Measurements from ENCODE around the gene HSD17B3. TPM values are rescaled to one million over a fixed set of nuclear protein-coding genes. Genes with fewer than 3 reads are reported as not detected.

The HSD17B3 gene
- total and polyA plus RNA-seq, 2 of the 13 experiments (the other 11 are each of a cell fraction or from before 2014, with no cell fraction given): 0.12 TPM; not detected in 1

DNA sequence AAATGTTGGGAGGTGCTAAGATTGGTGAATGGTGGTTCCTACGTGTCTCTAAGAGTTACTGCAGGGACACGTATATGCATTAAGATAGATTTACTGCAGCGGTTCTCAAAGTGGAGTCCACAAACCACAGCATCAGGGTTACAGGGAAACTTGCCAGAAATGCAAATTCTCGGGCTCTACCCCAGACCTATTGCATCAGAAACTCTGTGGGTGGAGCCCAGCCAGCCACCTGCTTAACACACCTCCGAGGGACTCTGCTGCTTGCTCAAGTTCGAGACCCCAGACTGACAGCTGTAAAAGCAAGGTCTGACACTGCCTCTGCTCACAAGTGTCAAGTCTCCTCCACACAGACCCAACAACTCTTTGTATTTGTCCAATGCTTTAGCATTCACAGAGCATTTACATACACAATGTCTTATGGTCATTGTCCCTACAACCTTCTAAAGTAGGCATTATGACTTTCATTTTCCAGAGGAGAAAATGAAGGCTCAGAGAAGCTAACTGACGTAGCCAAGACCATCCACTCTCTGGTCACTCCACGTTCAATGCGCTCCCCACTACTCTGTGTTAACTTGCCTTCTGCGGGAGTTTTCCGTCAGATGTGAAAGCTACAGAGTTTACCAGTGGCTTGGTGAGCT lies 48.8 kb downstream of the HSD17B3 start:
- Histone ChIP-seq H3K27ac (ENCODE audit: extremely low read length, insufficient read depth, low read length) (no peak overlapping the region), H3K27me3 (ENCODE audit: control insufficient read depth in 1 of 2, insufficient read depth in 2 of 2, low read length in 2 of 2) (no peaks in the 10 kb centered on the region), H3K9ac (ENCODE audit: insufficient read depth, low read depth, low read length) (no peak overlapping the region), H3K4me1 (ENCODE audit: insufficient read depth, low read length) (no peaks in the 10 kb centered on the region), H4K20me1 (ENCODE audit: insufficient read depth, low read length) (no peaks in the 10 kb centered on the region), H3K4me3 (replicated peaks in 1 of 3; ENCODE audit: insufficient read depth in 1 of 3, low read depth in 2 of 3, low read length in 3 of 3) (no peak overlapping the region), H3K9me3 (ENCODE audit: low read length) (no peaks in the 10 kb centered on the region), H2AFZ (ENCODE audit: low read length) (no peak overlapping the region), H3K36me3 (replicated peaks in 1 of 2; ENCODE audit: control insufficient read depth in 1 of 2, insufficient read depth in 2 of 2, low read length in 2 of 2) (no peaks in the 10 kb centered on the region), H3K4me2 (ENCODE audit: low read depth, low read length) (no peak overlapping the region), H3K79me2 (ENCODE audit: insufficient read depth, low read length) (no peaks in the 10 kb centered on the region)
- DNase-seq (ENCODE audit: low spot score) (no peak), ATAC-seq (no peak), FAIRE-seq (no peak)
- TF ChIP-seq FIP1L1 (IDR thresholded peaks at IDR 0.05; ENCODE audit: borderline replicate concordance, insufficient read depth, low read depth, low read length) (no peak), ZNF674 (CRISPR knock-in tag; IDR thresholded peaks at IDR 0.05; ENCODE audit: low read depth) (no peak), MTF2 (CRISPR knock-in tag; IDR thresholded peaks at IDR 0.05; ENCODE audit: borderline replicate concordance) (no peak), ZBTB7B (CRISPR knock-in tag; IDR thresholded peaks at IDR 0.05) (no peak), ZNF441 (CRISPR knock-in tag; IDR thresholded peaks at IDR 0.05; ENCODE audit: borderline replicate concordance) (no peak), ZNF460 (CRISPR knock-in tag; IDR thresholded peaks at IDR 0.05; ENCODE audit: borderline replicate concordance) (no peak), ZMAT3 (CRISPR knock-in tag; conservative IDR thresholded peaks at IDR 0.05) (no peak), PTBP1 (IDR thresholded peaks at IDR 0.05; ENCODE audit: low read depth, low read length, poor library complexity, severe bottlenecking) (no peak), ZFP62 (CRISPR knock-in tag; IDR thresholded peaks at IDR 0.05) (no peak)
- TF ChIP-seq, protein P1, sequence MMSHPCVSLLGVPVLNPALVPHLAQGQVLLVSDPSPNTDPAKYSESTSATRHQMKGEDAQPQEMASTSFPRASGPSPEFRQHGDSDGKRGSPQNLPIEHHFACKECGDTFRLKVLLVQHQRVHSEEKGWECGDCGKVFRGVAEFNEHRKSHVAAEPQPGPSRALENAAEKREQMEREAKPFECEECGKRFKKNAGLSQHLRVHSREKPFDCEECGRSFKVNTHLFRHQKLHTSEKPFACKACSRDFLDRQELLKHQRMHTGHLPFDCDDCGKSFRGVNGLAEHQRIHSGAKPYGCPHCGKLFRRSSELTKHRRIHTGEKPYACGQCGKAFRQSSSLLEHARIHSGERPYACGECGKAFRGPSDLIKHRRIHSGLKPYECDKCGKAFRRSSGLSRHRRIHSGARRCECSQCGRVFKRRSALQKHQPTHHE (CRISPR knock-in tag; IDR thresholded peaks at IDR 0.05; ENCODE audit: borderline replicate concordance): no peak
- TF ChIP-seq, protein P2, sequence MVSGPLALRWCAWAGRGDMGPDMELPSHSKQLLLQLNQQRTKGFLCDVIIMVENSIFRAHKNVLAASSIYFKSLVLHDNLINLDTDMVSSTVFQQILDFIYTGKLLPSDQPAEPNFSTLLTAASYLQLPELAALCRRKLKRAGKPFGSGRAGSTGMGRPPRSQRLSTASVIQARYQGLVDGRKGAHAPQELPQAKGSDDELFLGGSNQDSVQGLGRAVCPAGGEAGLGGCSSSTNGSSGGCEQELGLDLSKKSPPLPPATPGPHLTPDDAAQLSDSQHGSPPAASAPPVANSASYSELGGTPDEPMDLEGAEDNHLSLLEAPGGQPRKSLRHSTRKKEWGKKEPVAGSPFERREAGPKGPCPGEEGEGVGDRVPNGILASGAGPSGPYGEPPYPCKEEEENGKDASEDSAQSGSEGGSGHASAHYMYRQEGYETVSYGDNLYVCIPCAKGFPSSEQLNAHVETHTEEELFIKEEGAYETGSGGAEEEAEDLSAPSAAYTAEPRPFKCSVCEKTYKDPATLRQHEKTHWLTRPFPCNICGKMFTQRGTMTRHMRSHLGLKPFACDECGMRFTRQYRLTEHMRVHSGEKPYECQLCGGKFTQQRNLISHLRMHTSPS (CRISPR knock-in tag; IDR thresholded peaks at IDR 0.05; ENCODE audit: low read depth): no peak
- TF ChIP-seq, protein P3, sequence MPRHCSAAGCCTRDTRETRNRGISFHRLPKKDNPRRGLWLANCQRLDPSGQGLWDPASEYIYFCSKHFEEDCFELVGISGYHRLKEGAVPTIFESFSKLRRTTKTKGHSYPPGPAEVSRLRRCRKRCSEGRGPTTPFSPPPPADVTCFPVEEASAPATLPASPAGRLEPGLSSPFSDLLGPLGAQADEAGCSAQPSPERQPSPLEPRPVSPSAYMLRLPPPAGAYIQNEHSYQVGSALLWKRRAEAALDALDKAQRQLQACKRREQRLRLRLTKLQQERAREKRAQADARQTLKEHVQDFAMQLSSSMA (CRISPR knock-in tag; IDR thresholded peaks at IDR 0.05): no peak
- TF ChIP-seq, protein P4, sequence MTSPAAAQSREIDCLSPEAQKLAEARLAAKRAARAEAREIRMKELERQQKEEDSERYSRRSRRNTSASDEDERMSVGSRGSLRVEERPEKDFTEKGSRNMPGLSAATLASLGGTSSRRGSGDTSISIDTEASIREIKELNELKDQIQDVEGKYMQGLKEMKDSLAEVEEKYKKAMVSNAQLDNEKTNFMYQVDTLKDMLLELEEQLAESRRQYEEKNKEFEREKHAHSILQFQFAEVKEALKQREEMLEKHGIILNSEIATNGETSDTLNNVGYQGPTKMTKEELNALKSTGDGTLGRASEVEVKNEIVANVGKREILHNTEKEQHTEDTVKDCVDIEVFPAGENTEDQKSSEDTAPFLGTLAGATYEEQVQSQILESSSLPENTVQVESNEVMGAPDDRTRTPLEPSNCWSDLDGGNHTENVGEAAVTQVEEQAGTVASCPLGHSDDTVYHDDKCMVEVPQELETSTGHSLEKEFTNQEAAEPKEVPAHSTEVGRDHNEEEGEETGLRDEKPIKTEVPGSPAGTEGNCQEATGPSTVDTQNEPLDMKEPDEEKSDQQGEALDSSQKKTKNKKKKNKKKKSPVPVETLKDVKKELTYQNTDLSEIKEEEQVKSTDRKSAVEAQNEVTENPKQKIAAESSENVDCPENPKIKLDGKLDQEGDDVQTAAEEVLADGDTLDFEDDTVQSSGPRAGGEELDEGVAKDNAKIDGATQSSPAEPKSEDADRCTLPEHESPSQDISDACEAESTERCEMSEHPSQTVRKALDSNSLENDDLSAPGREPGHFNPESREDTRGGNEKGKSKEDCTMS (CRISPR knock-in tag; conservative IDR thresholded peaks at IDR 0.05): no peak
- TF ChIP-seq, protein P5, sequence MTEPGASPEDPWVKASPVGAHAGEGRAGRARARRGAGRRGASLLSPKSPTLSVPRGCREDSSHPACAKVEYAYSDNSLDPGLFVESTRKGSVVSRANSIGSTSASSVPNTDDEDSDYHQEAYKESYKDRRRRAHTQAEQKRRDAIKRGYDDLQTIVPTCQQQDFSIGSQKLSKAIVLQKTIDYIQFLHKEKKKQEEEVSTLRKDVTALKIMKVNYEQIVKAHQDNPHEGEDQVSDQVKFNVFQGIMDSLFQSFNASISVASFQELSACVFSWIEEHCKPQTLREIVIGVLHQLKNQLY (CRISPR knock-in tag; IDR thresholded peaks at IDR 0.05): no peak
- TF ChIP-seq, protein P6, sequence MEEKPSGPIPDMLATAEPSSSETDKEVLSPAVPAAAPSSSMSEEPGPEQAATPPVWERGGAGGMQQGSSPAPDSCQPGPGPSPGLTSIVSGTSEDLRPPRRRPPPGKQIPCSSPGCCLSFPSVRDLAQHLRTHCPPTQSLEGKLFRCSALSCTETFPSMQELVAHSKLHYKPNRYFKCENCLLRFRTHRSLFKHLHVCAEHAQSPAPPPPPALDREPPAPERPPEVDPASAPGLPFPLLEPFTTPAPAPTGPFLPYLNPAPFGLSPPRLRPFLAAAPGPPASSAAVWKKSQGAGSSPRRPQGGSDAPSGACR (CRISPR knock-in tag; IDR thresholded peaks at IDR 0.05): no peak
- POLR2A ChIA-PET: no interaction called here
- in situ Hi-C loops (cut with HindIII; ENCODE audit: extremely low pct_ligation_motif_present, low pct_unique_long_range_greater_than_20kb) (no loop called here), intact Hi-C loops (cut with micrococcal nuclease; ENCODE audit: unreplicated experiment) (no loop called here)
- 64% methylated on average over 10 of the region's 11 CpGs for WGBS (ENCODE audit: low lambda C conversion rate)
- CTCF ChIA-PET (ENCODE audit: low intra/inter-chr PET ratio, low total read pairs): no interaction called here
- BruUV-seq (replicated peaks): no TSS peak

All from HepG2 (cell line).